Right lobe of liver (tissue), 6 donors: ENCODE measurements around the gene BEND4. TPM values are rescaled to one million over a fixed set of nuclear protein-coding genes. Genes with fewer than 3 reads are reported as not detected.

Experiments
- ATAC-seq, 4 donors: fragments of 200-7000 bp; cut with Tn5 transposase; one replicate each; pipeline ENCODE4 v1.9.1; 2020; ENCODE audit warnings: mild to moderate bottlenecking in 4 of 4, moderate library complexity in 4 of 4
- DNase-seq, 3 donors: peaks; one replicate each; pipeline ENCODE4 v3.0.0-alpha.2; 2020
- H3K27ac ChIP-seq, 3 donors: fragments of 200-600 bp; one replicate each; pipeline ENCODE4 v1.8.0; 2022
- H3K27me3 ChIP-seq, 2 donors: fragments of 200-600 bp; one replicate each; pipeline ENCODE4 v1.8.0; 2022
- H3K36me3 ChIP-seq, 4 donors: fragments of 200-600 bp; sonication (generic) in 1 of 4; one replicate each; pipeline versions ENCODE4 v1.5.1 to v1.8.0; 2017 to 2022; ENCODE audit warnings: control low read depth in 1 of 4
- H3K4me1 ChIP-seq, 4 donors: fragments of 200-600 bp; sonication (generic) in 1 of 4; one replicate each; pipeline versions ENCODE4 v1.5.1 to v1.8.0; 2017 to 2022; ENCODE audit warnings: control low read depth in 1 of 4
- H3K4me3 ChIP-seq, 3 donors: fragments of 200-600 bp; one replicate each; pipeline ENCODE4 v1.8.0; 2022
- H3K9me3 ChIP-seq, 4 donors: fragments of 200-600 bp; sonication (generic) in 1 of 4; one replicate each; pipeline versions ENCODE4 v1.5.1 to v1.8.0; 2017 to 2022; ENCODE audit warnings: control low read depth in 1 of 4
- CTCF ChIP-seq, 4 donors: fragments of 200-600 bp in 3 of 4; fragments of 450-650 bp in 1 of 4; IDR thresholded peaks; one replicate each; pipeline versions ENCODE4 v1.5.1 to v1.8.0; 2016 to 2022; ENCODE audit warnings: antibody characterized with exemption in 4 of 4, mild to moderate bottlenecking in 2 of 4
- POLR2A ChIP-seq: fragments of 450-650 bp; IDR thresholded peaks from one replicate; pipeline ENCODE4 v1.6.1; 2017; ENCODE audit warnings: antibody characterized with exemption, mild to moderate bottlenecking
- whole genome bisulfite sequencing: methylation state at CpG from one replicate; pipeline ENCODE4 v1.1.6; 2018; ENCODE audit warnings: low coverage, low lambda C conversion rate; ENCODE audit not compliant: insufficient coverage; ENCODE audit errors: missing lambda C conversion rate; 5-methylcytosine and 5-hydroxymethylcytosine counted together
- intact Hi-C, 2 donors: fragments of 100-400 bp; cut with DNase I; formaldehyde crosslinking; loops; one replicate each; pipeline versions ENCODE4 v1.11.2 to v1.14.1; 2022
- total RNA-seq, 6 experiments: library from RNA; depleted of rRNA in 2 of 6; stranded (reverse); fragments of >200 nt in 2 of 6; fragmentation: NEBNext Ultra II Directional in 3 of 6; extraction: Animal tissue kit (Norgen Biotek cat#: 25700) in 3 of 6; gene quantifications; one replicate each; pipeline versions ENCODE4 v1.1.0 to v1.2.4, GENCODE V29; 2016 to 2023
- donor health status: DM: no; HTN: yes; CAD: no.
- donor health status: DM: no; HTN: no; CAD: no.
- donor health status: DM: no; HTN: no; CAD: no.
- donor health status: DM: no; HTN: yes; CAD: no.
- donor health status: DM: no; HTN: yes; CAD: no.

Gene BEND4
- total RNA-seq, 6 experiments from 2014 or later: 0.04 to 0.31 (median 0.13) TPM

GRCh38 chr4:42088386-42088785 lies 64.1 kb downstream of the BEND4 start:
- H3K4me3 ChIP-seq: no peak overlapping the region
- TF ChIP-seq CTCF (IDR thresholded peaks at IDR 0.05) (no peak), POLR2A (no peak)
- no peak for DNase-seq
- no peaks in the 10 kb centered on the region for H3K9me3 ChIP-seq
- no peaks in the 10 kb centered on the region for H3K36me3 ChIP-seq
- no peak overlapping the region for H3K27ac ChIP-seq
- no peaks in the 10 kb centered on the region for H3K4me1 ChIP-seq
- WGBS: 85% methylated on average over 4 of the region's 6 CpGs
- H3K27me3 ChIP-seq: no peaks in the 10 kb centered on the region
- intact Hi-C loops: no loop called here
- no peak for ATAC-seq

DNA sequence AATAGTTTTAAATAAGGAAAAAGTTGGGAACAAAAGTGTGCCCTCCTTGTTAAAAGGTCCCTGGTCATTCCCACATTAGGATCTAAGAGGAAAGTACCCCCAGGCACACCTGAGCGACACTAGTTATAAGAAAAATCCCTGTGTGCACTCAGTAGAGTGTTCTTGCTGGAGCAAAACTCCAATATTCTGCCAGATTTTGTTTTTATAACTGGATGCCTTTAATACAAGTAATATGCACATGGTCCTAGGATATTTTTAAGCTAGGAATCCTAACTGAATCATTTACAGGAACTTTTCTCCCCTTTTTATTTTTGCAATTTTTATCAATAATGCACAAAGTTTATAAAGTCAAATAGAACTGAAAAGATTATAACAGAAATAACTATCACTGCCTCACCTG lies 68.6 kb downstream of the BEND4 start:
- Histone ChIP-seq H3K4me1 (no peaks in the 10 kb centered on the region), H3K27ac (no peak overlapping the region), H3K4me3 (no peak overlapping the region), H3K9me3 (no peaks in the 10 kb centered on the region), H3K36me3 (peaks cover 0 to 4% (median 0%) of the 10 kb centered on the region in 4 donors), H3K27me3 (no peaks in the 10 kb centered on the region)
- intact Hi-C loops: no loop called here
- WGBS: 86% methylated on average over 1 of the region's 1 CpG
- TF ChIP-seq CTCF (IDR thresholded peaks at IDR 0.05) (no peak), POLR2A (no peak)
- ATAC-seq (no peak), DNase-seq (no peak)

DNA sequence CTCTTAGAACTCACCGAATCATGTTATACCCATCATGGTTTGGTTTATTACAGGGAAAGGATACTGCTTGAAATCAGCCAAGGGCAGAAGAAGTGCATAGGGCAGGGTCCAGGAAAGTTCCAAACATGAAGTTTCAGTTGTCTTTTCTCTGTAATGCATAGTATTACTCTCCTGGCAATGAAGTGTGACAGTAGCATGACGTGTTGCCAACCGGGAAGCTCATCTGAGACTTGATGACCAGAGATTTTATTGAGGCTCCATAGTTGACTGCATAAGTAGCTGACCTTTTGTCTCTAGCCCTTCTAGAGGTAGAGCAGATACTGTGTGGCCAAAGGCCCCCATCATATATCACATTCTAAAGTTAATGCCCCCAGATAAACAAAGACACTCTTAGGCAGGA lies 72.1 kb downstream of the BEND4 start:
- no peaks in the 10 kb centered on the region for H3K27me3 ChIP-seq
- no peak for ATAC-seq
- 100% methylated on average over 1 of the region's 3 CpGs for WGBS

GRCh38 chr4:42078184-42078801 lies 74.2 kb downstream of the BEND4 start:
- no peaks in the 10 kb centered on the region for H3K4me1 ChIP-seq
- DNase-seq (no peak), ATAC-seq (no peak)
- H3K4me3 ChIP-seq: no peak overlapping the region
- H3K27ac ChIP-seq: no peak overlapping the region
- H3K9me3 ChIP-seq: no peaks in the 10 kb centered on the region
- H3K36me3 ChIP-seq: peaks cover 0 to 7% (median 0%) of the 10 kb centered on the region in 4 donors
- TF ChIP-seq POLR2A (no peak), CTCF (IDR thresholded peaks at IDR 0.05) (no peak)
- H3K27me3 ChIP-seq: no peaks in the 10 kb centered on the region
- intact Hi-C loops: no loop called here

More for the DNA sequence above, 72.1 kb downstream of the BEND4 start:
- no peak overlapping the region for H3K27ac ChIP-seq
- intact Hi-C loops: no loop called here
- no peaks in the 10 kb centered on the region for H3K9me3 ChIP-seq
- no peaks in the 10 kb centered on the region for H3K4me1 ChIP-seq
- TF ChIP-seq CTCF (IDR thresholded peaks at IDR 0.05) (no peak), POLR2A (no peak)
- no peak for DNase-seq
- no peak overlapping the region for H3K4me3 ChIP-seq
- H3K36me3 ChIP-seq: peaks cover 0 to 7% (median 0%) of the 10 kb centered on the region in 4 donors

DNA sequence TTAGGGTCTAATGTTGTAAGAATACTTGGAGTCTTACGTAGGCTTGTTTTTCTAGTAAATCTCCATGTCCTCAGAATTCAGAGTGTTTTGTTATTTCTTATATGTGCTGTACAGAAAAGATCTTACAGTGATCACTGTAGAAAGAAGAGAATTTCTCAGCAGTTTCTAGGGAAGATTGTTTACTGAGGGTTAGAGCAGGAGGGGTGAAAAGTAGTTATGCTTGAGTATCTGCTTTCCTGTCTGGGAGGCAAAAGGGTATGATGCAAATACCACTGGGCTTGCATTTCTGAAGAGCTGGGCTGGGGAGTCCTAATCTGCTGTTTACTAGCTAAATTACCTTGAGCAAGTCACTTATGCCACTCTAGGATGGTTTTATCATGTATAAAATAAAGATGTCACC lies 78.2 kb downstream of the BEND4 start:
- Histone ChIP-seq H3K4me1 (no peaks in the 10 kb centered on the region), H3K27me3 (no peaks in the 10 kb centered on the region), H3K36me3 (peaks cover 0 to 17% (median 2%) of the 10 kb centered on the region in 4 donors), H3K4me3 (no peak overlapping the region), H3K27ac (no peak overlapping the region), H3K9me3 (no peaks in the 10 kb centered on the region)
- ATAC-seq (no peak), DNase-seq (no peak)
- WGBS: 100% methylated on average over 1 of the region's 1 CpG
- intact Hi-C loops: no loop called here
- TF ChIP-seq POLR2A (no peak), CTCF (IDR thresholded peaks at IDR 0.05) (no peak)
